ENCODE data around the gene CENPP. TPM values are rescaled to one million over a fixed set of nuclear protein-coding genes. Genes with fewer than 3 reads are reported as not detected.

Gene CENPP
- total RNA-seq, 2 experiments from 2014 or later = 26.5 to 27.0 TPM

DNA sequence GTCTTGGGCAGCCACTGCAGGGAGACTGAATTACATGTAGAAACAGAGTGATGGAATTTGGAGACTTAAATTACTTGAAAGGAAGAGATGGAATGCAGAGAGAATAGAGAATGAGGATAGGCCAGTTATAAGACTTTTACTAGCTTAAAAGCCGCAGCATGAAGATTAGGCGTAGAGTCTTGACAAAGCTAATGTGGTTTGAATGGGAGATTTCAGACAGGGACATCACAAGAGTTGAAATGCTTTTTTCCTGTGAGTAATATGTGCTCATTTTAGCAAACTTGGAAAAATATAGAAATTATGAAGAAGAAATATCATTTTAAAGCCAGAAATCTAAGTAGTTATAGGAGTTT lies 7.5 kb downstream of the CENPP start:
- no peaks in the 10 kb centered on the region for H3K9me3 Mint-ChIP-seq
- H3K27ac Mint-ChIP-seq = no peak overlapping the region
- peaks cover 11% of the 10 kb centered on the region for H3K36me3 Mint-ChIP-seq
- H3K27me3 Mint-ChIP-seq = no peaks in the 10 kb centered on the region
- H3K4me1 Mint-ChIP-seq = peaks cover 4% of the 10 kb centered on the region
- no peak for DNase-seq
- no peak overlapping the region for H3K4me3 Mint-ChIP-seq

DNA sequence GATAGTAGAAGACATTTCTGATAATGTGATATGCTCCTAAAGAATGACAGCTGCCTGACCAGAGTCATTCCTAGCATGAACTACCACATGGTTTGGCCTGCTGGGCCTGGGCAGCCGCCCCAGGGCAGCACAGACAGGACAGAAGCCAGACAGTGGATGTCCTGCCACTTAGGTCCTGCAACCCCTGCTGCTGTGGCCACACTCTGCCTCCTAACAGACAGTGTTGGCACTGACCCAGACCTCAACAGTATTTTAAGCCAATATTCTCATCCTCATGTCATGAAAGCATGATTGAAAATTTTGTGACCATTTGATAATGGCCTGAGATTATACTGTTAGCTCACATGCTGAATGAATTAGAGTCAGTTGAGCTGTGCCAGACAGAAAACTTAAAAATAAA lies 15.8 kb downstream of the CENPP start:
- Mint-ChIP-seq H3K4me1 (no peaks in the 10 kb centered on the region), H3K9me3 (peaks cover 7% of the 10 kb centered on the region), H3K27me3 (no peaks in the 10 kb centered on the region), H3K4me3 (no peak overlapping the region), H3K36me3 (peaks cover 44% of the 10 kb centered on the region), H3K27ac (no peak overlapping the region)
- DNase-seq = no peak

DNA sequence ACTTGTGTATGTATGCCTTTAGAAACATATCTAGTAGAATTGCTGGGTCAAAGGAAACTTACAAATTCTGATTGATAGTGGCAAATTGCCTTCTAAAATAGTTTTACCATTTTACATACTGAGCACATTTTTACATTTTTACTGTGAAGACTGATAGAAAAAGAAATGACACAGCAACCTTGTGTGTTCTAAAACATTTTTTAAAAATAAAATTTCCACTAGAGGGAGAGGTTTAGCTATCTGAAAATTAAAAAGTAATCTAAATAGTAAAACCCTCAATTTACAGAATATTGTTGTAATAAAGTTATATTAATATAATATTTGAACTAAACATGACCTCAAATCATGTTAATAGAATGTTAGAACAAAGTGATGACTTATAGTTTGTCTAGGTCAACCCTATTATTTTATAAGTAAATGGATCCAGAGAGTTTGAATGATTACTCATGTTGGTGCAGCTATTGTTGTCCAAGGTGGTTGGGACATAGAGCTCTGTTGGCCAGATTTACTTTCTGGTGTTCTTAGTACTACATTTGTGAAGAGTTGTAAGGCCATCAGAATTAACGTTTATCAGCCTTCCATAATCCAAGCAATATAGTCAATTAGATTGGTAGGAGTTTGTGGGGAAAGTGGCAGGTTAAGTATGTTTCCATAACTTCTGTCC lies 17.2 kb downstream of the CENPP start:
- H3K27me3 Mint-ChIP-seq = no peaks in the 10 kb centered on the region
- H3K27ac Mint-ChIP-seq = no peak overlapping the region
- no peak overlapping the region for H3K4me3 Mint-ChIP-seq
- H3K36me3 Mint-ChIP-seq = peaks cover 47% of the 10 kb centered on the region
- no peaks in the 10 kb centered on the region for H3K4me1 Mint-ChIP-seq
- DNase-seq = no peak
- H3K9me3 Mint-ChIP-seq = peaks cover 7% of the 10 kb centered on the region

DNA sequence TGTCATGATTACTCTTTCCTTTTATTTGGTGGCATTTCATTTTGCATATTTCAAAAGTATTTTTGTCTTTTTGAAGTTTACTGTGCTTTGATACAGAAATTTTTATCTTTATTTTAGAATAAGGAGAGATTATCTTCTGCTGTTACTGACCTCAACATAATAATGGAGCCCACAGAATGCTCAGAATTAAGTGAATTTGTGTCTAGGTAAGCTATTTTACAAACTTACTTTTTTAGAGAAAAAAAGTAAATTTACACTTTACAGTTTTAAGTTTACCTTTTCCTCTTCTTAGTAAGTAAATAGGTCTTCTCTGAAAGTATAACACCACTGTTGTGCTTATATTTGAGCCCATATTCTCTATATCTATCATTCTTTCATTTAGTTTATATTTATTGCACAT lies 19.8 kb downstream of the CENPP start:
- peaks cover under 1% of the 10 kb centered on the region for H3K4me1 Mint-ChIP-seq
- no peak overlapping the region for H3K4me3 Mint-ChIP-seq
- no peak for DNase-seq
- H3K36me3 Mint-ChIP-seq = peaks cover 36% of the 10 kb centered on the region
- H3K27me3 Mint-ChIP-seq = no peaks in the 10 kb centered on the region
- H3K9me3 Mint-ChIP-seq = peaks cover 5% of the 10 kb centered on the region
- H3K27ac Mint-ChIP-seq = no peak overlapping the region

DNA sequence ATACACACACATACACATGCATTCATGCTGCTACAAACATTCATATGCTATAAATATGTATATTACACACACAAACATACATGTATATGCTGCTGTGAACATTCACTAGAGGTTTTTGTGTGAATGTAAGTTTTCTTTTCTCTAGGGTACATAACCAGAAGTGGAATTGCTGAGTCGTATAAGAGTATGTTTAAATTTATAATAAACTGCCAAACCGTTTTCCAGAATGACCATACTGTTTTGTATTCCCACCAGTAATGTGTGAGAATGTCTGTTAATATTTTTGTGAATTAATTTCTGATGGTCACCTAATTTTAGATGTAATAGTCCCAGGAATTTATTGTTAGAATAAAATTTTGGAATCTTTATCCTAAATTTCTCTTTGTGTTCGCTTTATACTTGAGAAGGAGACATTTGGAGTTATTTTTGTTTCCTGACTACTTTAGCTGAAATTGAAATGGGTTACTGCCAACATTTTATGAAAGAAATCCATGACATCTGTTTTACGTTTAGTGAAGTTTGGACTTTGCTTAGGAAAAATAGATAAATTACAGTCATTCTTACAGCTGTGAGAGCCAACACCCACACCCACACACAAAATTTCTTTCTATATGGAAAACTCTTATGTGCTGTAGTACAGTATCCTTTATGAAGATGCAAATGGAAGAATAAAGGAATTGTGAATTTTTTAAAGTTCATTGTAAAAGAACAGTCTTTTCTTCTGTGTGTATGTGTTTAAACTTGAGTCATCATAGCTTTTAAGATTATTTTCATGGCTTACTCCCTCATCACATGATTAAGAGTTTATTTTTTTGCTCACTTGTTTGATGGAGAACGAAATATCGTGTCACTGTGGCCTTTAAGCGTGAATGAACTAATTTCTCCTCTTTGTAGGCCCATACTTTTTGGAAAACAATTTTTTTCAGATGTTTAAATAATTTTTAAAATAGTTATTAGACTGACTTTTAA lies 24.3 kb downstream of the CENPP start:
- Mint-ChIP-seq H3K36me3 (peaks cover 51% of the 10 kb centered on the region), H3K9me3 (peaks cover 5% of the 10 kb centered on the region), H3K4me3 (no peak overlapping the region), H3K27me3 (no peaks in the 10 kb centered on the region), H3K27ac (no peak overlapping the region), H3K4me1 (peaks cover 4% of the 10 kb centered on the region)
- no peak for DNase-seq

DNA sequence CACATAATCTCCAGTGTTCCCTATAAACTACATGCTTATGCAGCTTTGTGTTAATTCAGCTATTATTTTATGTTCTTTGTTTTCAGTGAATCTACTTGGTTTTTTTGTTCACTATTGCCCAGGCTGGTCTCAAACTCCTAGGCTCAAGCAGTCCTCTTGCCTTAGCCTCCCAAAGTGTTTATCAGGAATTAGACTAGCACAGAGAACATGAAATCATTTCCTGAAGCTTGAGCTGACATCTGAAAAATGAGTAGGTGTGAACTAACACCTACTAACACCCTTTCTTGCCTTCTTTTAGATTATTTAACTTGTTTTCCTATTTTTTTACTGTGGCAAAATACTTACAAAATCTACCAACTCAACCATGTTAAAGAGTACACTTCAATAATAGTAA lies 25.0 kb downstream of the CENPP start:
- no peak overlapping the region for H3K4me3 Mint-ChIP-seq
- DNase-seq = no peak
- peaks cover 5% of the 10 kb centered on the region for H3K9me3 Mint-ChIP-seq
- no peaks in the 10 kb centered on the region for H3K27me3 Mint-ChIP-seq
- H3K36me3 Mint-ChIP-seq = peaks cover 56% of the 10 kb centered on the region
- H3K4me1 Mint-ChIP-seq = peaks cover 4% of the 10 kb centered on the region
- no peak overlapping the region for H3K27ac Mint-ChIP-seq

DNA sequence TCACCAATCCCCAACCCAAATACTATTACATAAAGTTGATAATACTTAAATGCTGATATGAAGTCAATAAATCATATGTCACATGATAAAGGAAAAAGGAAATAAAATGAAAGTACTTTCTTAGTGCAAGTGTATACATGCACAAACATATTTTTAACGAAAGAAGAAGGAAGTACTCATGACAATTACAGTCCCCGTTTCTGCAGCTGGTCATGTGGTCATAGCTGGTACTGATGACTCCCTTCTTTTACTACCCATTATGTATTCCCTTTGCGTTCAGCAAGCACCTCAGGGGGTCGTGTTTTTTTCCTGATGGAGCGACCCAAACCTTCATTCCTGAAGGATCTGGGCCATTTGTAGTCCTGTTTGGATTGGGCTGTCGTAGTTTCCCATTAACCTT lies 27.3 kb downstream of the CENPP start:
- Mint-ChIP-seq H3K9me3 (peaks cover 17% of the 10 kb centered on the region), H3K36me3 (peaks cover 67% of the 10 kb centered on the region), H3K4me1 (peaks cover 4% of the 10 kb centered on the region), H3K27ac (no peak overlapping the region), H3K27me3 (no peaks in the 10 kb centered on the region), H3K4me3 (no peak overlapping the region)
- no peak for DNase-seq

DNA sequence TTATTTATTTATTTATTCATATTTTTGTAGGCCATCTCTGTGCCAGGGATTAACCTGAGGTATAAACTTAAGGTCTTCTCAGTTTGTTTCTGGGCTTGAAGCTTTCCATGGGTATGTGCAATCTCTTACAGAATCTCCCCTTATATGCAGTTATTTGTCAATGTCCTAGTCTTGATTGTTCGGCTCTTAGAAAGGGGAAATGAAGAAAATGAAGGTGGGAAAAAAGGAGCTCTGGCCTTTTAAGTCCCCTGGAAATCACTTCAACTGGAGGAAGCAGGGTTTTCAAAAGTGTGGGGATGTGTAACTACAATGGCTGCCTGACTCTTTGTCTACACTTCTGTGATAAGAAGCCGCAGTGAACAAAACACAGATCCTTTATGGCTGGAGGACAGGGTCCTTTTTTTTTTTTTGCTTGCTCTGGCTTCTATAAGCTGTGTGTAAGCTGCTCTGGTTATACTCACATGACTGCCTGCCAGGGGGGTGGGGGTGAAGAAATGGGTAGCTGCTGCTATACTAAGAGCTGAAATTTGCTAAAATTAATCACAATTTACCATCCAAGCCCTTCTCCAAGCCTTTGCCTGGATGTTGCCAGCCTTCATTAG lies 33.7 kb downstream of the CENPP start:
- Mint-ChIP-seq H3K27me3 (no peaks in the 10 kb centered on the region), H3K36me3 (peaks cover 41% of the 10 kb centered on the region), H3K4me3 (no peak overlapping the region), H3K4me1 (no peaks in the 10 kb centered on the region), H3K27ac (no peak overlapping the region), H3K9me3 (peaks cover 20% of the 10 kb centered on the region)
- no peak for DNase-seq

DNA sequence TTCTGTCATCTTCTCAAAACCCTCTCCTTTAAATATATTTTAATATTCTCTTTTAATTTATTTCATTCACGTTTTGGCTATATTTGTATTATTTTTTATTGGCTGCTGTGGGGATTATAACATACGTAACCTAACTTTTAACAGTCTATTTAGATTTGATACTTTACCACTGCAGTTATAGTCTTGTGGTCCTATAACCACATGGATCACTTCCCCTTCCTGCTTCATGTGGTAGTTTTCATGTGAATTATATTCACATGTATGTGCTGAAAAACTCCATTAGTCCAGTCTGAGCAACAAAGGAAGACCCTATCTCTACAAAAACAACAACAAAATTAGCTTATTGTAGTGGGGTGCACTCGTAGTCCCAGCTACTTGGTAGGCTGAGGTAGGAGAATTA lies 34.3 kb downstream of the CENPP start:
- DNase-seq = no peak
- H3K36me3 Mint-ChIP-seq = peaks cover 41% of the 10 kb centered on the region
- no peaks in the 10 kb centered on the region for H3K27me3 Mint-ChIP-seq
- H3K9me3 Mint-ChIP-seq = peaks cover 16% of the 10 kb centered on the region
- H3K4me3 Mint-ChIP-seq = no peak overlapping the region
- no peak overlapping the region for H3K27ac Mint-ChIP-seq
- H3K4me1 Mint-ChIP-seq = no peaks in the 10 kb centered on the region

DNA sequence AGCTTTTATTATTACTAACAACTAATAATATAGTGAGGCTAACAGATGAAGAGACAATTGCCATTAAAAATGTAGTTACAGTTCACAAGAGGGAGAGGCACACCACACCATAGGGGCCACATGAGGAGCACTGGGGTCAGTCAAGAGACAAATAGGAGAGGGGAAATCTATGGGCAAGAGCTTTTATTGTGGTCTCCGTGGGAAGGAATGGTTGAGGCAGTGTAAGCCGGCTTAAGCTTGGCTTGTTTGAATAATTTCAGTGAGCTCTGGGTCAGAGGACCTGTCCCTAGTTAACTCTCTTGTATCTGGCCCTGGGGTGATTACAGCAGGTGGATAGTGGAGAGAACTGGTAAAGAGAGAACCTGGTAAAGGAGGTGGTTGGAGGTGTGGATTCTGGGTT lies 43.3 kb downstream of the CENPP start:
- Mint-ChIP-seq H3K27me3 (no peaks in the 10 kb centered on the region), H3K4me3 (no peak overlapping the region), H3K9me3 (peaks cover 10% of the 10 kb centered on the region), H3K27ac (no peak overlapping the region), H3K36me3 (peaks cover 38% of the 10 kb centered on the region), H3K4me1 (no peaks in the 10 kb centered on the region)
- DNase-seq = no peak

DNA sequence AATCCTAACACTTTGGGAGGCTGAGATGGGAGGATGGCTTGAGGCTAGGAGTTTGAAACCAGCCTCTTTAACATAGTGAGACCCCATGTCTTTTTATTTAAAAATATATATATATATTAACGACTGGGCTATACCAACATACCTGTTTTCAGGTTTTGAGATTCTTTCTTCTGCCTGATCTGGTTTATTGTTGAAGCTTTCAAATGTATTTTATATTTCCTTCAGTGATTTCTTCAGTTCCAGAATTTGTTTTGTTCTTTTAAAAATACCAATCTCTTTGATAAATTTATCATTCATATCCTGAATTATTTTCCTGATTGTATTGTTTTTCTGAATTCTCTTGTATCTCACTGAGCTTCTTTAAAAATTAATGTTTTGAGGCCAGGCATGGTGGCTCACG lies 47.4 kb downstream of the CENPP start:
- Mint-ChIP-seq H3K9me3 (peaks cover 28% of the 10 kb centered on the region), H3K36me3 (peaks cover 49% of the 10 kb centered on the region), H3K27ac (no peak overlapping the region), H3K4me3 (no peak overlapping the region), H3K27me3 (no peaks in the 10 kb centered on the region), H3K4me1 (no peaks in the 10 kb centered on the region)
- no peak for DNase-seq

DNA sequence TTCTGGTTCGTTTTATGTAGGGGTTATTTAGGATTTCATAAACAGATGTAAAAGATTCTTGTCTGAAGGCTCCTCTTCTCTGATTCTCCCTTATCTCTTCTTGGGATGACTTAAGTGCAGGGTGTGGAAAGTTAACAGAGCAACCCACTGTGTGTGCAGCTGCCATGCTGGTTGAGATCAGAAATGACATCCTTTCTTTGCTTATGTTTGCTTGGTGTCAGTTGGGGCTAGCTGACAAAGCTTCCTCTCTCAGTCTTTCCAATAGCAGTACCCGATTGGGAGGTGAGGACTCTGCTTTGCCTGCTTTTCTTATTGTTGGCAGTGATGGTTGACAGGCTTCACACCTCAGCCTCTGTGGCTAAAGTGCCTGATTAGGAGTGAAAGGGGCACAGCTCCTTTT lies 52.1 kb downstream of the CENPP start:
- Mint-ChIP-seq H3K4me3 (no peak overlapping the region), H3K27ac (no peak overlapping the region), H3K27me3 (no peaks in the 10 kb centered on the region), H3K36me3 (peaks cover 54% of the 10 kb centered on the region), H3K9me3 (peaks cover 22% of the 10 kb centered on the region), H3K4me1 (peaks cover 7% of the 10 kb centered on the region)
- DNase-seq = no peak

DNA sequence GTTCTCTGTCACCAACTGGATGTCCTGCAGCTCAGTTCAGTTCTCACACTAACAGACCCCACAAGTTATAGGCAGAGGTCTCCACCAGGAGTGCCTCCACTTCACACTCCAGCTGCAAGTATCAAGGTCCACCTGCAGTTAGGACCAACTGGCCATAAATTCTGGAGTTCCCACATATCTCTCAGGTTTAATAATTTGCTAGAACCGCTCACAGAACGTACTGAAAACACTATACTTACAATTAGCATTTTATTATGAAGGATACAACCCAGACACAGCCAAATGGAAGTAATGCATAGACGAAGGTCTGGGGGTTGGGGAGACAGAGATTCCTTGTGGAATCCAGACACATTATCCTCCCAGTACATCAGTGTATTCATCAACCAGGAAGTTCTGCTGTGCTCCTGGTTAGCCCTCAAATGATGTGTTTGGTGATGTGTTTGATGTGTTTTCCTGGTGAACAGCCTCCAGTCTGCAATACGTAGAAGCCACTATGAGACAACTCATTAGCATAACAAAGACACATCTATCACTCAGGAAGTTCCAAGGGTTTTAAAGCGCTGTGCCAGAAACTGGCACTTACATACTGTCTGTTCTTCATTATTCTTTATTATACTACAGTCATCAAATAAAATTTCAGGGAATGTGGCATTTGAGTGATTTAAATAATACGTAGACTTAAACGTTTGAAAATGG lies 53.3 kb downstream of the CENPP start:
- Mint-ChIP-seq H3K27ac (no peak overlapping the region), H3K36me3 (peaks cover 48% of the 10 kb centered on the region), H3K9me3 (peaks cover 18% of the 10 kb centered on the region)

DNA sequence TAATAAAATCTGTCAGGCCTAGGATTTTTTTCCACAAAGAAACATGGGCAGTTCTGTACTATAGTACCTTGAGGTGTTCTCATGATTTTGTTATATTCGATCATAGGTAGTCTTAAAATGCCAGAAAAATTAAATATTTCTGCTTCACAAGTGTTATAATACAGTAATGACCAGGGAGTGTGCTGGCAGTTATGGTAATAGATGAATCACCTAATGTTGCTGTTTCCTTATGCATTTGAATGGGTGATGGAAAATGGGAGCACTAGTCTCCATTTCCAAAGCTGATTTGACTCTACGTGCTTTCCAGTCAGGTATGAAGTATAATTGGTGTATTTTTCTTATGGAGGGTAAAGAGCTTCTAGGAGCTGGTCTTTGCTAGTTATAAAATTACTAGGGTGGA lies 54.9 kb downstream of the CENPP start:
- Mint-ChIP-seq H3K27me3 (no peaks in the 10 kb centered on the region), H3K9me3 (peaks cover 10% of the 10 kb centered on the region), H3K4me1 (peaks cover 9% of the 10 kb centered on the region), H3K27ac (no peak overlapping the region), H3K36me3 (peaks cover 37% of the 10 kb centered on the region), H3K4me3 (no peak overlapping the region)
- DNase-seq = no peak

More for the DNA sequence above, 53.3 kb downstream of the CENPP start:
- peaks cover 8% of the 10 kb centered on the region for H3K4me1 Mint-ChIP-seq
- no peak for DNase-seq
- H3K4me3 Mint-ChIP-seq = no peak overlapping the region
- no peaks in the 10 kb centered on the region for H3K27me3 Mint-ChIP-seq

DNA sequence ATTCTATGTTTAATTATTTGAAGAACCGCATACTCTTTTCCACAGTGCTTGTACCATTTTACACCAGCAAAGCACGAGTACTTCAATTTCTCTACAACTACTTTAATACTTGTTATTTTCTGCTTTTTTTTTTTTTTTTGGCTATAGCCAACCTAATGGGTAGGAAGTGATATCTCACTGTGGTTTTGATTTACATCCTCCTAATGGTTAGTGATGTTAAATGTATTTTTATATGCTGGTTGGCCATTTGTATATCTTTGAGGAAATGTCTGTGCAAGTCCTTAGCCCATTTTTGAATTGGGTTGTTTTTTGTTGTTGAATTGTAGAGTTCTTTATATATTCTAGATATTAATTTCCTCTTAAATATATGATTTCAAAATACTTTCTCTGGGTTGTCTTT lies 56.0 kb downstream of the CENPP start:
- H3K4me3 Mint-ChIP-seq = no peak overlapping the region
- H3K36me3 Mint-ChIP-seq = peaks cover 31% of the 10 kb centered on the region
- no peak for DNase-seq
- no peaks in the 10 kb centered on the region for H3K9me3 Mint-ChIP-seq
- H3K27me3 Mint-ChIP-seq = no peaks in the 10 kb centered on the region
- no peak overlapping the region for H3K27ac Mint-ChIP-seq
- peaks cover 9% of the 10 kb centered on the region for H3K4me1 Mint-ChIP-seq
